ENCODE measurements around the gene LAMA2.

DNA sequence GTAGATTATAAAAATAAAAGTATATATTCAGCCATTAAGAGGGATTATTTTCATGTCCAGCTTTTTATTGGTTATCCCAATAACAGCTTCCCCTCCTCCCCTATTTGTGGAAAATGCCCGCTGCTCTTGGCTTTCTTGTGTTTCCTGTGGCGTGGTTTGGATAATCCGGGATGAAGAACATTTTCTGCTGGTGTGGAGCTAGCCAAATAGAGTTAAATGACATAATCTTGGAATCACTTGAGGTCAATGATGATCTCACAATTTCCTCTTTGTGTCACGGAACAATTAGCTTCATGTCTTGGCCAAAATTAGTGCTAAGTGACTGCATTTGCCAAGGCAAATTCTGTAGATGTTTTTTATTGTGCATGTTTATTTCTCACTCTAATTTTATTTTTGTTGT lies 394.0 kb downstream of the LAMA2 start:
- TF ChIP-seq, protein P1, sequence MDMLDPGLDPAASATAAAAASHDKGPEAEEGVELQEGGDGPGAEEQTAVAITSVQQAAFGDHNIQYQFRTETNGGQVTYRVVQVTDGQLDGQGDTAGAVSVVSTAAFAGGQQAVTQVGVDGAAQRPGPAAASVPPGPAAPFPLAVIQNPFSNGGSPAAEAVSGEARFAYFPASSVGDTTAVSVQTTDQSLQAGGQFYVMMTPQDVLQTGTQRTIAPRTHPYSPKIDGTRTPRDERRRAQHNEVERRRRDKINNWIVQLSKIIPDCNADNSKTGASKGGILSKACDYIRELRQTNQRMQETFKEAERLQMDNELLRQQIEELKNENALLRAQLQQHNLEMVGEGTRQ (IDR thresholded peaks at IDR 0.05; ENCODE audit: borderline replicate concordance, low read depth, low read length), result no peak
- TF ChIP-seq, protein P2, sequence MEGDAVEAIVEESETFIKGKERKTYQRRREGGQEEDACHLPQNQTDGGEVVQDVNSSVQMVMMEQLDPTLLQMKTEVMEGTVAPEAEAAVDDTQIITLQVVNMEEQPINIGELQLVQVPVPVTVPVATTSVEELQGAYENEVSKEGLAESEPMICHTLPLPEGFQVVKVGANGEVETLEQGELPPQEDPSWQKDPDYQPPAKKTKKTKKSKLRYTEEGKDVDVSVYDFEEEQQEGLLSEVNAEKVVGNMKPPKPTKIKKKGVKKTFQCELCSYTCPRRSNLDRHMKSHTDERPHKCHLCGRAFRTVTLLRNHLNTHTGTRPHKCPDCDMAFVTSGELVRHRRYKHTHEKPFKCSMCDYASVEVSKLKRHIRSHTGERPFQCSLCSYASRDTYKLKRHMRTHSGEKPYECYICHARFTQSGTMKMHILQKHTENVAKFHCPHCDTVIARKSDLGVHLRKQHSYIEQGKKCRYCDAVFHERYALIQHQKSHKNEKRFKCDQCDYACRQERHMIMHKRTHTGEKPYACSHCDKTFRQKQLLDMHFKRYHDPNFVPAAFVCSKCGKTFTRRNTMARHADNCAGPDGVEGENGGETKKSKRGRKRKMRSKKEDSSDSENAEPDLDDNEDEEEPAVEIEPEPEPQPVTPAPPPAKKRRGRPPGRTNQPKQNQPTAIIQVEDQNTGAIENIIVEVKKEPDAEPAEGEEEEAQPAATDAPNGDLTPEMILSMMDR (IDR thresholded peaks at IDR 0.05), result no peak
- TF ChIP-seq, protein P3, sequence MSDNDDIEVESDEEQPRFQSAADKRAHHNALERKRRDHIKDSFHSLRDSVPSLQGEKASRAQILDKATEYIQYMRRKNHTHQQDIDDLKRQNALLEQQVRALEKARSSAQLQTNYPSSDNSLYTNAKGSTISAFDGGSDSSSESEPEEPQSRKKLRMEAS (IDR thresholded peaks at IDR 0.05; ENCODE audit: low read depth), result no peak
- TF ChIP-seq POLR2AphosphoS5 (IDR thresholded peaks at IDR 0.05; ENCODE audit: low read depth, low read length) (no peak), MXI1 (IDR thresholded peaks at IDR 0.05; ENCODE audit: low read depth, low read length) (no peak)

Measured in SK-N-SH (cell line).